ENCODE measurements around the gene ST8SIA1. TPM values are rescaled to one million over a fixed set of nuclear protein-coding genes. Genes with fewer than 3 reads are reported as not detected.

ST8SIA1 gene
- total RNA-seq, 4 donors from 2014 or later: 6.9 to 18.0 (median 11.4) TPM

DNA sequence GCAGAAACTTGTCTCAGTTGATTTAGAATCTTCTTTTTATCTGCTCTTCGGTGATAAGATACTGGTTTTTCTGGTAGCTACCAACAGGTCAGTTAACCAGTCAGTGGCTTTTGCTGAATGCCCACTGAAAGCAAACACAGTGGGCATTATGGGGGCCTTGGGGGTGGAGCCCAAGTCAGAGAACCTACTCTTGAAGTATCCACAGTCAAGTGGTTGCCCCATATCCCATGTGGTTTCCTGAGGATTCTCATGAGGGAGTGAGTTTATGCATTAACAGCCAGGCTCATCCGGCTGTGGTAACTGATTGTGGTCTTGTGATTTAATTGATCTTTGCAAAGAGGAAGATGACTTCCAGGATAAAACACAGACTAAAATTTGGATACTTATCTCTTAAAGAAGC is 83.7 kb downstream of the ST8SIA1 start:
- no peak for DNase-seq (ENCODE audit: low spot score in 2 of 2)
- peaks cover 16% of the 10 kb centered on the region for H3K4me1 ChIP-seq
- no peak overlapping the region for H3K4me3 ChIP-seq
- no peaks in the 10 kb centered on the region for H3K9me3 ChIP-seq
- 69% methylated on average over 2 of the region's 2 CpGs for WGBS
- TF ChIP-seq POLR2AphosphoS5 (IDR thresholded peaks at IDR 0.05) (no peak), EP300 (IDR thresholded peaks at IDR 0.05) (no peak), POLR2A (IDR thresholded peaks at IDR 0.05) (no peak)
- TF ChIP-seq, protein P1, sequence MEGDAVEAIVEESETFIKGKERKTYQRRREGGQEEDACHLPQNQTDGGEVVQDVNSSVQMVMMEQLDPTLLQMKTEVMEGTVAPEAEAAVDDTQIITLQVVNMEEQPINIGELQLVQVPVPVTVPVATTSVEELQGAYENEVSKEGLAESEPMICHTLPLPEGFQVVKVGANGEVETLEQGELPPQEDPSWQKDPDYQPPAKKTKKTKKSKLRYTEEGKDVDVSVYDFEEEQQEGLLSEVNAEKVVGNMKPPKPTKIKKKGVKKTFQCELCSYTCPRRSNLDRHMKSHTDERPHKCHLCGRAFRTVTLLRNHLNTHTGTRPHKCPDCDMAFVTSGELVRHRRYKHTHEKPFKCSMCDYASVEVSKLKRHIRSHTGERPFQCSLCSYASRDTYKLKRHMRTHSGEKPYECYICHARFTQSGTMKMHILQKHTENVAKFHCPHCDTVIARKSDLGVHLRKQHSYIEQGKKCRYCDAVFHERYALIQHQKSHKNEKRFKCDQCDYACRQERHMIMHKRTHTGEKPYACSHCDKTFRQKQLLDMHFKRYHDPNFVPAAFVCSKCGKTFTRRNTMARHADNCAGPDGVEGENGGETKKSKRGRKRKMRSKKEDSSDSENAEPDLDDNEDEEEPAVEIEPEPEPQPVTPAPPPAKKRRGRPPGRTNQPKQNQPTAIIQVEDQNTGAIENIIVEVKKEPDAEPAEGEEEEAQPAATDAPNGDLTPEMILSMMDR (IDR thresholded peaks at IDR 0.05): no peak
- H3K27me3 ChIP-seq: no peaks in the 10 kb centered on the region
- no peaks in the 10 kb centered on the region for H3K36me3 ChIP-seq
- no peak overlapping the region for H3K27ac ChIP-seq

DNA sequence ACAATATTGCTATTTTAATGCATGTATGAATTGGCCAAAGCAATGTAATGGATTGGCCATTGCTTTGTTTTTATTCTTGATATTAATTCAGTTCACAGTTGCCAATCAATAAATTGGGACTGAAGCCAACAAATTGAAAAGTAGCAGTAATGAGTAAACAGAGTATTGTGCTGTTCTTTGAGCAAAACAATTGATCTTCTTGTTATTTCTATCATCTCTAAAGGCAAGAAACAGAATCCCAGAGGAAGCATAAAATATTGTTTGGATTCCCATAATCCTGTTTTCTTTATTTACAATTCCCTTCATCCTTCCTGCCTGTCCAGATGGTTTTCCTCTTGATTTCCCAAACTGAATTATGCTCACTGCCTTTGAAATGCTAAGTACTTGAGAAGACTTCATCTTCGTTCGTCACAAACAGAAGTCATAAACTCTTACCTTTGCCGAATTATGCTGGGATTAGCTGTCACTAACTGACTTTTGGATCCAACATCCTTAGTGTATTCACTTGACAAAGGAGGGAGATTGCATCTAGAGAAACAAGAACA is 85.9 kb downstream of the ST8SIA1 start:
- Histone ChIP-seq H3K27ac (no peak overlapping the region), H3K9me3 (no peaks in the 10 kb centered on the region), H3K27me3 (no peaks in the 10 kb centered on the region), H3K4me3 (no peak overlapping the region), H3K36me3 (no peaks in the 10 kb centered on the region), H3K4me1 (no peaks in the 10 kb centered on the region)
- no peak for DNase-seq (ENCODE audit: low spot score in 2 of 2)
- TF ChIP-seq POLR2A (IDR thresholded peaks at IDR 0.05) (no peak), POLR2AphosphoS5 (IDR thresholded peaks at IDR 0.05) (no peak), EP300 (IDR thresholded peaks at IDR 0.05) (no peak)
- 77% methylated on average over 3 of the region's 3 CpGs for WGBS

DNA sequence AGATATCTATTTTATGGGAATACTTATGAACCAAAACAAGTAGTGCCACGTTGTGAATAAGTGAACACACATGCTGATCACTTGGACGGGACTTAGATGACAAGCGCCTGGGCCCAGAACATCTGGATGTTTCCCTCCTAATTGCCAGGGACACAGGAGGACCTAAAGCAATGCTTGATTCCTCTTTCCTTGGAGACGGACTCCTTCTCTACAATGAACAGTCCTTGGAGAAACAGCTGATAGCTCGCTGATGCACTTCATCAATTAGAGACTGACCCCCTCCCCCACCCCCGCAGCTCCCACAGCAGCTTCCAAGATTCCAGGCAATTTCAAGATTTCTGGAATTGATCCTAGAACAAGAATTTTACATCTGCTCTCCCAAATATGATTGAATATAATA is 86.4 kb downstream of the ST8SIA1 start:
- DNase-seq (ENCODE audit: low spot score in 2 of 2): no peak
- Histone ChIP-seq H3K36me3 (no peaks in the 10 kb centered on the region), H3K4me1 (no peaks in the 10 kb centered on the region), H3K27me3 (no peaks in the 10 kb centered on the region), H3K27ac (no peak overlapping the region), H3K9me3 (no peaks in the 10 kb centered on the region), H3K4me3 (no peak overlapping the region)
- 66% methylated on average over 6 of the region's 6 CpGs for WGBS
- TF ChIP-seq EP300 (IDR thresholded peaks at IDR 0.05): no peak
- TF ChIP-seq, protein P1 (IDR thresholded peaks at IDR 0.05): no peak
- TF ChIP-seq POLR2A (IDR thresholded peaks at IDR 0.05): no peak
- no peak for TF ChIP-seq POLR2AphosphoS5 (IDR thresholded peaks at IDR 0.05)

DNA sequence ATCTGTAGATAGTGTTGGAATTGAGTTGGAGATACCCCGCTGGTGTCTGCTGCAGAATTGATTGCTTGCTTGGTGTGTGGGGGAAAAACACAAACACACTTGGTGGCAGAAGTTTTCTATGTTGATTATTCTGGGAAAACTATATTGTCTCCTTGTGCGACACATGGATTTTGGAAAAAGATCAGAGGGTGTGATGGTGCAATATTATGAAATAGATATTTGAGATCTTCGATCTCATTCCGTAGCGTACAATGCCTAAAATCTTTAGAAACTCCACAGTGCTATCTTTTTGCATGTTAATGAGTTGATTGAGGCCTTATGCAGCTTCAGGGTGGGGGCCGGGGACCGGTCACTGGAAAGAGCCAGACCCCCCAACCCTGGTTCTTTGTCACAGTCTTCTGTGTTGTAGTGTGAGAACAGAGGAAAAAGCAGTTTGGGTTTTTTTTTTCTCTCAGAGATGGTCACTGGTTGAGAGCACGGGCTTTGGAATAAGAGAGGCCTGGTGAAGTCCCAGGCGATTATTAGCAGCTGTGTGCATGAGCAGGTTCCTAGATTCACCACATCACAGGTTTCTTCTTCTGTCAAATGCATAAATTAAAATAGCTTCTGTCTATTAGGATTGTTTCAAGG is 88.2 kb downstream of the ST8SIA1 start:
- WGBS: 92% methylated on average over 9 of the region's 9 CpGs
- H3K9me3 ChIP-seq: no peaks in the 10 kb centered on the region
- no peaks in the 10 kb centered on the region for H3K27me3 ChIP-seq
- no peak overlapping the region for H3K4me3 ChIP-seq
- H3K4me1 ChIP-seq: no peaks in the 10 kb centered on the region
- DNase-seq (ENCODE audit: low spot score in 2 of 2): no peak
- TF ChIP-seq EP300 (IDR thresholded peaks at IDR 0.05): no peak
- no peak for TF ChIP-seq POLR2A (IDR thresholded peaks at IDR 0.05)
- no peak for TF ChIP-seq POLR2AphosphoS5 (IDR thresholded peaks at IDR 0.05)
- TF ChIP-seq, protein P1 (IDR thresholded peaks at IDR 0.05): no peak
- H3K27ac ChIP-seq: no peak overlapping the region
- H3K36me3 ChIP-seq: no peaks in the 10 kb centered on the region

DNA sequence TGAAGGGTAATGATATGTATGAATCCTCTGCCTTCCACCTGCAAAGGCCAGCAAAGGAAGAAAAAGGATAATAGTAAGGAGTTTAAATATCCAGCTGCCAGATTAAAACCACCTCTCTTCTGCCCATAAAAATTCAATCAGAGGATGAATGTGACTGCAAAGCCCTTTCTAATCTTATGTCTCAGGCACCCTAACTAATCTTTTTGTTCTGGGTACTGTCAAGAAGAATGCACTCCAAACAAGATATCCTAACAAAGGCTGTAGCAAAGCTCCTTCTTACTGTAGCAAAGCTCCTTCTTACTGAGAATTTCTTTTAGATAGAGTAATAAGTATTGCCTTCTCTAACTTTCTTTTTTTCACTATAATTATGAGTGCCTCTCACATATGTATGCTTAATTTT is 91.8 kb downstream of the ST8SIA1 start:
- Histone ChIP-seq H3K27me3 (no peaks in the 10 kb centered on the region), H3K4me3 (no peak overlapping the region), H3K9me3 (no peaks in the 10 kb centered on the region), H3K4me1 (no peaks in the 10 kb centered on the region), H3K36me3 (no peaks in the 10 kb centered on the region), H3K27ac (no peak overlapping the region)
- no peak for TF ChIP-seq POLR2AphosphoS5 (IDR thresholded peaks at IDR 0.05)
- TF ChIP-seq POLR2A (IDR thresholded peaks at IDR 0.05): no peak
- TF ChIP-seq EP300 (IDR thresholded peaks at IDR 0.05): no peak
- TF ChIP-seq, protein P1 (IDR thresholded peaks at IDR 0.05): no peak
- DNase-seq (ENCODE audit: low spot score in 2 of 2): no peak

All from suprapubic skin (tissue), 4 donors.